ENCODE data around the gene CGNL1.

The CGNL1 gene

DNA sequence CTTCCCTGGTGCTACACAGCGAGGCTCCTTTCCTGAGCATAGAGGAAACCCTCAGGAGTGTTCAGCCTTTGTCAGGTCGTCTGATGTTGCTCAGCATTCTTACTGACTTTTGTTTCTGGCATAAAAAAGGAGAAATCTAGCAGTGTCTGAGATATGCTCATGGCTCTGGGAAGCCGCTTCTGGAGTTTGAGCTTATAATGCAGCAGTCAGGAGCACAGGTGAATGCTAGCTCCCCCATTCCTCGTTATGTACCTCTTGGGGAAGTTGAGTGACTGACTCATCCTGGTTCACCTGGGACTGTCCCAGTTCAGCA is 166.2 kb downstream of the CGNL1 start:
- no peak for FAIRE-seq
- DNase-seq (ENCODE audit: low spot score), result no peak

DNA sequence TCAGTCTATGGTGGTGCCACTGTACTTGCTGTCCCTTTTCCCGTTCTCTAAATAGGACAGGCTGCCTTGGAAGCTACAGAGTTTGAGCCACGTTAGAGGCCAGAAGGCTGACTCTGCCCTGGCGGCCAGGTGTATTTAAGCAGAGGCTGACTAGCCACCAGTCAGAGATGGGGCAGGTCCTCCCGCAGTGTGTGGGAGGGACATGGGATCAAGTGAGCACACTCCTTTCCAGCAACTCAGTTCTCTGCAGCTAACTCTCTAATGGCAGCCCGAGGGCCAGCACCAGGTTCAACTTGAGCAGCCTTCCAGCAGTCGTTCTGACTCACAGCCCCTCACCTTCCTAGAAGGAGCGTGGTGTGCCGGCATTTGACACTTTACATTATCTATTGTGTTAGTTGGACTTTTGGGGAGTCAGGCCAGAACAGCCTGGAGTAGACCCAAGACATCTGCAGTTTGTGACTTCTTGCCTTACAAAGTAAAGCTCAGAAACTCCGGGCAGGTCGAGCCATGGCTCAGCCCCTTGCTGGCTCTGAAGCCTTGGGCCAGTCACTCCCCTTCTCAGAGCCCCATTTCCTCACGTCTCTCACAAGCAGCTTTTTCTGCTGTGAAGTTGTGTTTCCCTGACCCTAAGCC is 168.7 kb downstream of the CGNL1 start:
- FAIRE-seq, result no peak
- DNase-seq (ENCODE audit: low spot score), result no peak

GRCh38 chr15:57545995-57546394 is 169.7 kb downstream of the CGNL1 start:
- FAIRE-seq, result no peak
- DNase-seq (ENCODE audit: low spot score), result no peak

GRCh38 chr15:57547243-57547755 is 171.0 kb downstream of the CGNL1 start:
- FAIRE-seq (no peak), DNase-seq (ENCODE audit: low spot score) (no peak)

GRCh38 chr15:57548351-57548750 is 172.0 kb downstream of the CGNL1 start:
- DNase-seq (ENCODE audit: low spot score) (no peak), FAIRE-seq (no peak)

GRCh38 chr15:57548835-57549234 is 172.5 kb downstream of the CGNL1 start:
- FAIRE-seq, result peak; percentile 65

GRCh38 chr15:57549935-57550334 is 173.6 kb downstream of the CGNL1 start:
- DNase-seq (ENCODE audit: low spot score), result no peak

More at GRCh38 chr15:57548835-57549234, 172.5 kb downstream of the CGNL1 start:
- DNase-seq (ENCODE audit: low spot score), result no peak

DNA sequence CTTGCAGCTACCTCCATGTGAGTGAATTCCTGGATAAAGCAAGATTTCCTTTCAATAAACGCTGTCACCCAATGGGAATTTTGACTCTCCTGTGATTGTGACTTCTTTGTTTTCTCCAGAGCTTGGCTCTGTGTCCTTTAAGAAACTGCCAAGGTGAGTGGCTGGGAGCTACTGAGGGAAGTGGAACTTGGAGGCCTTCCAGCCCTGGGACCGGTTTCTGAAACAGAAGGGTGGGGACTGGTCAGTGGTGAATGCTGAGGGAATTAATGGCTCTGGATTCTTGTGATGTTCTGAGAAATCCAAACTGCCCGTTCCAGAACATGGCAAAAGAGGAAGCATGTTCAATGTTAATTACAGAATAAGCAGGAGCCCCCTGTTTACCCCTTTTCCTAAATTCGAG is 174.3 kb downstream of the CGNL1 start:
- DNase-seq (ENCODE audit: low spot score) (no peak), FAIRE-seq (no peak)

More at GRCh38 chr15:57549935-57550334, 173.6 kb downstream of the CGNL1 start:
- peak; percentile 81 for FAIRE-seq

DNA sequence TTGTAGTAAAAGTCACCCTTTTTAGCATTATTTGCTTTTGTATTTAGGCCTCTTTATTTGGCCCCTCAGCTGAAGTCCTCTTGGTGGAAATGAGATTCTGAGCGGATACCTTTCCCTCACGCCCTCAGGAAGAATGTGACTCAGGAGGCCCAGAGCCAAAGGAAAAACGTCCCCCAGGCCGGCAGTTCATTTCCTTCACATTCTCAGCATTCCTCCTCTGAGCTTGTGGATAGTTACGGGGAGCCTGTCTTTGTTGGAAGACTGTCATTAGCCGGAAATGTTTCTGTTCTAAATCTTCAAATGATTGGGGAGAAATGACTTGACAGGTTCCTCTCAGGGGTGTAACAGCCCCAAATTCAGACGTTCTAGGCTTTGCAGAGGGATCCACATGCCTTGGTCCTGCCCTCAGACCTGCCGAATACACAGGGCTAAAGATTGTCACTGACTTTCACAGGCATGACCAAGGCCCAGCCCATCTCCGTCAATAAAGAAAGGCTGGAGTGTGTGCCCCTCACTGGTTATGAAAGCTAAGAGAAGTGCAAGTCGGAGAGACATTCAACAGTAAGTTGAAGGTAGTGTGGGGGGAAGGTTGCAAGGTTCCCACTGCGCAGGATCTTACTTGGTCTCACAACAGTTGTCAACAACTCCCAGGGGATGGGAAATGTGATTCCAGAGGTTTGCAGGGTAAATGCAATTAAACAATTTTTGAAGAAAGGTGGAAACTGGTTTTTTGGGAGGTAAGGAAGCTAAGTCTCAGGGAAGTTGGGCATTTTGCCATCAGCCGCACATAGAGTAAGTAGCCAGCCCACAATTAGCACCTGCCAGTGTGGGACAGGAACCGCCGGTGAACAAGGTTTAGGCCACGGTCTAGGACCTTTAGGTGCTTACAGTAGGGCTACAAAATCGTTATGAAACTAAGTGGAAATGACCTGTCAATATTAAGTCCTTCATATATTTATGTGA is 175.7 kb downstream of the CGNL1 start:
- DNase-seq (ENCODE audit: low spot score) (peak; percentile 94), FAIRE-seq (peak; percentile 81)

- no peak for DNase-seq (ENCODE audit: low spot score)
- FAIRE-seq, result peak; percentile 85
Measured at GRCh38 chr15:57552678-57553334, 176.5 kb downstream of the CGNL1 start.

- DNase-seq (ENCODE audit: low spot score), result no peak
- peak; percentile 13 for FAIRE-seq
Measured at GRCh38 chr15:57553526-57553925, 177.2 kb downstream of the CGNL1 start.

GRCh38 chr15:57554063-57554811 is 177.9 kb downstream of the CGNL1 start:
- DNase-seq (ENCODE audit: low spot score), result no peak
- FAIRE-seq, result peak; percentile 35

- FAIRE-seq (no peak), DNase-seq (ENCODE audit: low spot score) (no peak)
Measured at GRCh38 chr15:57554812-57555179, 178.5 kb downstream of the CGNL1 start.

- no peak for DNase-seq (ENCODE audit: low spot score)
- peak; percentile 42 for FAIRE-seq
Measured at GRCh38 chr15:57555270-57555669, 179.0 kb downstream of the CGNL1 start.

DNA sequence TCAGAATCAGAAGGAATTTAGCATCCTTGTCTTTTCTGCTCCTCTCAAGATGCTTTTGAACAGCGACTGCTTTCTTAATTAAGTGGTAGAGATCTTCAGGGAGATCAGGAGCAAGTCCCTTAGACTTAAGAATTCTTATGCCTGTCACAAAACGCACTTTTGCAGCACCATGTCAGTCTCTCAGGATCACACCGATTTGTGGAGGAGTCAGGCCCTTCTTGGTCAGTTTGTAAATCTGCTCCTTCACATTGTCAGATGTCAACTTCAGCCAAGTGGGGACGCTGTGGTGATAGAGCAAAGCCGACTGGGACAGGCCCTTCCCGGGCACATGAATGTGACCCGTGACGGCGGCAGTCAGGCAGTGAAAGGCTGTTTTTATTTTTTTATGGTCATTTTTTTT is 179.7 kb downstream of the CGNL1 start:
- DNase-seq (ENCODE audit: low spot score) (no peak), FAIRE-seq (no peak)

- FAIRE-seq (no peak), DNase-seq (ENCODE audit: low spot score) (no peak)
Measured at GRCh38 chr15:57557267-57557666, 181.0 kb downstream of the CGNL1 start.

- DNase-seq (ENCODE audit: low spot score), result no peak
- FAIRE-seq, result no peak
Measured at GRCh38 chr15:57557810-57558209, 181.5 kb downstream of the CGNL1 start.

DNA sequence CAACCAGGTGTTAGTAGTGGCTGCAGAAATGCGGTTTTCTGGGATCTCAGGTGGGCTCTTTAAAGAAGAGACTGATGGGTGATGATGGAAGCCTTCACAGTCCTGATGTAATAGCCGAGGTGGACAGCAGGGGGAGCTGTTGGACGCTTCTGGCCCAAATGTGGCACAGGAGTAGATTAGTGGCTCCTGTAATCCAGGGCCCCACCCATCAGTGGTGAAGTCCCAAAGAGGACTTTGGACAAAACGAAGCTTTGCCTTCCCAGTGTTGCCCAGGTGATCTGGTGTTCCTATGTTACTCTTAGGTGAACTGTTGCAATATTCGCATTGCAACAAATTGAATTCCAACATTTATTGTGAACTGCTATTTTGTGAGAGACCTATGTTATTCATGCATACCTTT is 183.6 kb downstream of the CGNL1 start:
- DNase-seq (ENCODE audit: low spot score), result peak; percentile 84
- peak; percentile 82 for FAIRE-seq

- DNase-seq (ENCODE audit: low spot score), result peak; percentile 83
- peak; percentile 48 for FAIRE-seq
Measured at GRCh38 chr15:57561041-57561711, 184.9 kb downstream of the CGNL1 start.

DNA sequence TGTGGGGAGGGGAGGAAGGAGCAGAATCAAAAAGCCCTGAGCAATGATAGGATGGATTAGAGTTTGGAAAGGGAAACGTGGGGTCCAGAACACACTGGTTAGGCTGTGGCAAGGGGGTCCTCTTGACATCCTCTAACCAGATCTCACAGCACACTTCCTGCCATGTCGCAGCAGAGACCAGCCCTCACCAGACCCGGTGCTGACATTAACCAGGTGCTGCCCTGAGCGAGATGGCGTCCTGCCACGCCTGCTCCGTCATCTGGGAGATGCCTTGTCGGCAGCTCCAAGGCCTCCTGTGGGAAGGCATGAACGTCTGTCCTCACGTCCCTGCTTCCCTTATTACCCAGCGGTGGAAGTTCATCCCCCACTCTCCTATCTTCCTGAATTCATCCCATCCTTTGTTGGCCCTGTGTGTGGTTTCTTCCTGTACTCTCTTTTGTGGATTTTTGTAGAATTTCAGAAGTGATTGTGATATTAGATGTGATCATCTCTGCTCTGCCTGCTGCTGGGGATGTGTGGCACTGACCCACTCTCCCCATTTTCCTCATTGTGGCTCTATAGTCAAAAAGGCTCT is 186.0 kb downstream of the CGNL1 start:
- peak; percentile 90 for FAIRE-seq
- no peak for DNase-seq (ENCODE audit: low spot score)

Measured in urothelium cell line (cell line).